NCI-H82 (cell line): ENCODE results near the gene ATF6.
A peak's percentile ranks its signal among the peaks of the same experiment; 100 is the strongest.
"Not testable (repeated sequence)": the region's sequence is repeated elsewhere in the genome, so short reads cannot be mapped to it uniquely, and the experiment has no call there.

ENCODE experiments used
- DNase-seq: peaks from one replicate; lab custom pipeline; 2025; lab: John Stamatoyannopoulos, UW

The ATF6 gene

GRCh38 chr1:161766102-161766981, at the start of gene ATF6:
TSS of gene ATF6 (plus strand) at chr1:161766320. CDS start at chr1:161766361, 41 bp downstream.
- peak; percentile 95 for DNase-seq

- no peak for DNase-seq
Measured at GRCh38 chr1:161718559-161719324, 47.4 kb upstream of the ATF6 start.

- DNase-seq: no peak
Measured at GRCh38 chr1:161719325-161719611, 46.9 kb upstream of the ATF6 start.

GRCh38 chr1:161720422-161720821, 45.7 kb upstream of the ATF6 start:
- no peak for DNase-seq

- DNase-seq: no peak
Measured at GRCh38 chr1:161720956-161721737, 45.0 kb upstream of the ATF6 start, which contains the start of gene FCRLB. TSS of gene FCRLB (plus strand) at chr1:161721544. CDS start at chr1:161722673, 1,129 bp downstream.

- DNase-seq: no peak
Measured at GRCh38 chr1:161721738-161722343, 44.3 kb upstream of the ATF6 start.

- no peak for DNase-seq
Measured at GRCh38 chr1:161722406-161722805, 43.7 kb upstream of the ATF6 start.

GRCh38 chr1:161723459-161724141, 42.5 kb upstream of the ATF6 start:
- no peak for DNase-seq

GRCh38 chr1:161725258-161725907, 40.7 kb upstream of the ATF6 start:
- DNase-seq: not testable (repeated sequence)

GRCh38 chr1:161725908-161726472, 40.1 kb upstream of the ATF6 start:
- peak; percentile 83 for DNase-seq

- peak; percentile 96 for DNase-seq
Measured at GRCh38 chr1:161726473-161727255, 39.5 kb upstream of the ATF6 start.

GRCh38 chr1:161727256-161727924, 38.7 kb upstream of the ATF6 start:
- DNase-seq: peak; percentile 66

- no peak for DNase-seq
Measured at GRCh38 chr1:161728376-161729226, 37.5 kb upstream of the ATF6 start.

- no peak for DNase-seq
Measured at GRCh38 chr1:161730050-161730564, 36.0 kb upstream of the ATF6 start.

- no peak for DNase-seq
Measured at GRCh38 chr1:161731241-161731640, 34.9 kb upstream of the ATF6 start.

GRCh38 chr1:161731981-161732718, 34.0 kb upstream of the ATF6 start:
- DNase-seq: no peak

- no peak for DNase-seq
Measured at GRCh38 chr1:161733526-161733925, 32.6 kb upstream of the ATF6 start.
